H1 (cell line): ENCODE measurements around the gene VASH1. TPM values are rescaled to one million over a fixed set of nuclear protein-coding genes. Genes with fewer than 3 reads are reported as not detected.

Experiments
- CTCF ChIA-PET: fragments of 300-600 bp; sonication (Branson Sonifier 250); formaldehyde crosslinking; loops from one replicate; lab custom pipeline; 2021; ENCODE audit not compliant: partially characterized antibody; lab: Charles Lee
- POLR2A ChIA-PET: fragments of 300-600 bp; sonication (Branson Sonifier 250); formaldehyde crosslinking; loops from one replicate; lab custom pipeline; 2021; ENCODE audit warnings: inconsistent platforms; ENCODE audit not compliant: partially characterized antibody; lab: Charles Lee
- DNase-seq, 2 experiments: peaks; one replicate each; pipeline versions ENCODE4 v3.0.0 to v3.0.0-alpha.2; 2010 to 2022; ENCODE audit warnings: low spot score in 2 of 2, low read depth in 1 of 2, mixed read lengths in 1 of 2
- FAIRE-seq: peaks from 2 replicates; lab custom pipeline; 2011; peaks lifted over from hg19 to GRCh38; lab: Jason Lieb, UNC
- H2AFZ ChIP-seq: 2 replicates; pipeline ENCODE4 v1.8.1; 2012; ENCODE audit warnings: low read length, inconsistent platforms
- H2AK5ac ChIP-seq: 2 replicates; pipeline ENCODE4 v1.6.1; 2013; ENCODE audit warnings: low read depth, low read length
- H2BK120ac ChIP-seq: replicated peaks from 2 replicates; pipeline ENCODE3; 2013; ENCODE audit warnings: low read depth, low read length, inconsistent platforms
- H2BK12ac ChIP-seq: 2 replicates; pipeline ENCODE4 v1.6.1; 2013; ENCODE audit warnings: low read depth, low read length
- H2BK15ac ChIP-seq: 2 replicates; pipeline ENCODE4 v1.6.1; 2013; ENCODE audit warnings: low read length
- H2BK20ac ChIP-seq: 2 replicates; pipeline ENCODE4 v1.6.1; 2013; ENCODE audit warnings: low read length
- H2BK5ac ChIP-seq: 2 replicates; pipeline ENCODE4 v1.6.1; 2013; ENCODE audit warnings: low read depth, low read length
- H3K14ac ChIP-seq: 2 replicates; pipeline ENCODE4 v1.6.1; 2013; ENCODE audit warnings: inconsistent platforms; ENCODE audit not compliant: insufficient read length
- H3K18ac ChIP-seq: 2 replicates; pipeline ENCODE4 v1.6.1; 2013; ENCODE audit warnings: low read length; ENCODE audit errors: extremely low read depth
- H3K23ac ChIP-seq: 2 replicates; pipeline ENCODE4 v1.6.1; 2013; ENCODE audit warnings: inconsistent platforms; ENCODE audit not compliant: insufficient read length
- H3K23me2 ChIP-seq: 2 replicates; pipeline ENCODE4 v1.6.1; 2013; ENCODE audit warnings: low read depth, low read length
- H3K27ac ChIP-seq: 2 replicates; pipeline ENCODE4 v1.6.1; 2011; ENCODE audit warnings: low read depth, low read length, inconsistent platforms
- H3K27me3 ChIP-seq, 4 experiments: replicated peaks in 1 of 4; 1 replicate in 1 of 4; 2 replicates in 3 of 4; pipeline versions ENCODE4 v1.6.1 to v1.8.1; 2011 to 2013; ENCODE audit warnings: low read length in 3 of 4, mild to moderate bottlenecking in 3 of 4, inconsistent platforms in 2 of 4, mixed read lengths in 2 of 4, moderate library complexity in 1 of 4; ENCODE audit not compliant: control insufficient read depth in 3 of 4, insufficient read depth in 3 of 4; ENCODE audit errors: extremely low read depth in 1 of 4
- H3K36me3 ChIP-seq, 4 experiments: 2 replicates each; pipeline versions ENCODE4 v1.6.1 to v1.8.1; 2011 to 2013; ENCODE audit warnings: mild to moderate bottlenecking in 4 of 4, low read length in 3 of 4, moderate library complexity in 2 of 4, control low read depth in 1 of 4, inconsistent platforms in 1 of 4; ENCODE audit not compliant: insufficient read depth in 4 of 4, control insufficient read depth in 2 of 4
- H3K4ac ChIP-seq: replicated peaks from 2 replicates; pipeline ENCODE3; 2013; ENCODE audit warnings: low read length, low read depth, mixed read lengths, inconsistent platforms; ENCODE audit not compliant: insufficient read length
- H3K4me1 ChIP-seq, 4 experiments: replicated peaks in 1 of 4; 1 replicate in 1 of 4; 2 replicates in 3 of 4; pipeline versions ENCODE4 v1.6.1 to v1.8.1; 2011 to 2013; ENCODE audit warnings: low read length in 3 of 4, inconsistent platforms in 2 of 4, mixed read lengths in 1 of 4; ENCODE audit not compliant: insufficient read depth in 4 of 4, control insufficient read depth in 3 of 4
- H3K4me2 ChIP-seq, 2 experiments: 2 replicates each; pipeline versions ENCODE4 v1.6.1 to v1.8.1; 2011 to 2013; ENCODE audit warnings: low read depth in 2 of 2, low read length in 2 of 2, control low read depth in 1 of 2, inconsistent platforms in 1 of 2, mild to moderate bottlenecking in 1 of 2; ENCODE audit not compliant: insufficient read depth in 1 of 2
- H3K4me3 ChIP-seq, 4 experiments: fragments of 200-600, 300-600 bp in 1 of 4; sonication (generic), shearing (Covaris generic), sonication (Bioruptor Twin) in 1 of 4; 2 replicates each; pipeline versions ENCODE4 v1.5.1 to v1.8.1; 2011 to 2016; ENCODE audit warnings: low read length in 4 of 4, low read depth in 3 of 4, control low read depth in 2 of 4, inconsistent platforms in 2 of 4, mild to moderate bottlenecking in 2 of 4, mixed read lengths in 1 of 4, moderate library complexity in 1 of 4; ENCODE audit not compliant: insufficient read depth in 2 of 4; ENCODE audit errors: extremely low read depth in 1 of 4
- H3K56ac ChIP-seq: replicated peaks from 2 replicates; pipeline ENCODE3; 2013; ENCODE audit warnings: low read depth, mild to moderate bottlenecking, mixed read lengths, low read length, inconsistent platforms; ENCODE audit not compliant: insufficient read length
- H3K79me1 ChIP-seq: 2 replicates; pipeline ENCODE4 v1.6.1; 2013; ENCODE audit warnings: low read depth, low read length, control low read depth
- H3K79me2 ChIP-seq, 2 experiments: 2 replicates each; pipeline versions ENCODE4 v1.6.1 to v1.8.1; 2012 to 2013; ENCODE audit warnings: low read length in 2 of 2, mild to moderate bottlenecking in 2 of 2, inconsistent platforms in 1 of 2; ENCODE audit not compliant: insufficient read depth in 2 of 2, control insufficient read depth in 1 of 2
- H3K9ac ChIP-seq, 4 experiments: replicated peaks in 1 of 4; 1 replicate in 1 of 4; 2 replicates in 3 of 4; pipeline versions ENCODE4 v1.6.1 to v1.8.1; 2011 to 2013; ENCODE audit warnings: low read depth in 3 of 4, low read length in 3 of 4, control low read depth in 2 of 4, mild to moderate bottlenecking in 2 of 4, moderate library complexity in 2 of 4, inconsistent platforms in 1 of 4; ENCODE audit errors: extremely low read depth in 1 of 4
- H3K9me3 ChIP-seq, 2 experiments: 2 replicates each; pipeline versions ENCODE4 v1.6.1 to v1.8.1; 2012 to 2013; ENCODE audit warnings: mild to moderate bottlenecking in 2 of 2, moderate library complexity in 2 of 2, control low read depth in 1 of 2, inconsistent platforms in 1 of 2, low read depth in 1 of 2, low read length in 1 of 2, mixed read lengths in 1 of 2; ENCODE audit not compliant: insufficient read depth in 2 of 2
- H4K20me1 ChIP-seq, 2 experiments: replicated peaks in 1 of 2; 2 replicates each; pipeline versions ENCODE3 to v1.8.1; 2011 to 2013; ENCODE audit warnings: inconsistent platforms in 2 of 2, low read length in 2 of 2, mild to moderate bottlenecking in 1 of 2; ENCODE audit not compliant: insufficient read depth in 2 of 2, control insufficient read depth in 1 of 2
- H4K5ac ChIP-seq: 2 replicates; pipeline ENCODE4 v1.6.1; 2013; ENCODE audit warnings: low read length, low read depth, mixed read lengths, inconsistent platforms; ENCODE audit not compliant: insufficient read length
- H4K8ac ChIP-seq: 2 replicates; pipeline ENCODE4 v1.8.0; 2013; ENCODE audit warnings: mild to moderate bottlenecking, moderate library complexity, low read length, inconsistent platforms; ENCODE audit not compliant: insufficient read depth; ENCODE audit errors: extremely low read depth
- H4K91ac ChIP-seq: replicated peaks from 2 replicates; pipeline ENCODE3; 2013; ENCODE audit warnings: low read length, mixed read lengths, inconsistent platforms; ENCODE audit not compliant: insufficient read length
- CBX8 ChIP-seq: fragments of 300-800, 300-1000 bp; sonication (generic); IDR thresholded peaks from 2 replicates; pipeline ENCODE4 v1.7.1; 2016; ENCODE audit warnings: low read depth, low read length, borderline replicate concordance
- ZNF274 ChIP-seq: IDR thresholded peaks from 2 replicates; pipeline ENCODE4 v1.7.0; 2012; ENCODE audit warnings: low read length, borderline replicate concordance; ENCODE audit errors: extremely low read depth
- WGBS, 2 experiments: shearing (Covaris generic) in 1 of 2; methylation state at CpG; one replicate each; pipeline versions ENCODE4 v1.1.6 to v1.1.7; 2013 to 2015; ENCODE audit warnings: low lambda C conversion rate in 2 of 2, mixed read lengths in 2 of 2, inconsistent platforms in 1 of 2, low coverage in 1 of 2, missing lambda C conversion rate in 1 of 2; ENCODE audit not compliant: insufficient replicate concordance in 2 of 2, insufficient coverage in 1 of 2, insufficient read length in 1 of 2; ENCODE audit errors: extremely low coverage in 1 of 2, missing lambda C conversion rate in 1 of 2; 5-methylcytosine and 5-hydroxymethylcytosine counted together
- polyA plus RNA-seq, 7 experiments: library from polyadenylated mRNA; depleted of rRNA in 3 of 7; stranded (reverse) in 5 of 7; unstranded in 2 of 7; fragments of >200 nt in 5 of 7; fragments of 200-250 nt in 2 of 7; gene quantifications; 1 replicate in 5 of 7; 2 replicates in 1 of 7; 4 replicates in 1 of 7; pipeline versions ENCODE4 v1.2.1 to v1.2.3, GENCODE V29; 2011 to 2013; ENCODE audit warnings: missing spikeins in 2 of 7, mixed read lengths in 2 of 7
- total RNA-seq: library from RNA; stranded (reverse); fragmentation: NEBNext Ultra II Directional; extraction: Animal tissue kit (Norgen Biotek cat#: 25700); gene quantifications from 2 replicates; pipeline ENCODE4 v1.2.1, GENCODE V29; 2021

The VASH1 gene
- total and polyA plus RNA-seq, 2 of the 8 experiments (the other 6 are each of a cell fraction or from before 2014, with no cell fraction given): 3.1 to 6.4 TPM

DNA sequence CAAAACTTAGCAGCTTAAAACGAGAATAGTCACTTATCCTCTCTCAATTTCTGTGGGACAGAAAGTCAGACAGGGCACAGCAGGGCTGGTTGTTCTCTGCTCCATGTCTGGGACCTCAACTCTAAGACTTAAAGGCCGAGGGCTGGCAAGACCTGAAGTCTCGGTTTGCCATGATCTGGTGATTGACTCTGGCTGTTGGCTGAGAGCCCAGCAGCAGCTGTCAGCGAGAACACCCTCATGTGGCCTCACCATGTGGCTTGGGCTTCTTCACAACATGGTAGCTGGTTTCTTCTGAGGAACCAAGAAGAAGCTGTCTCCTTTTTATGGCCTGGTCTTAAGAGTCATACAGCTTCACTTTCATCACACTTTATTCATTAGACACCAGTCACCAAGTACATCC lies 1.7 kb upstream of the VASH1 start:
- Histone ChIP-seq H2BK20ac (no peak overlapping the region), H3K79me1 (no peaks in the 10 kb centered on the region), H3K18ac (no peak overlapping the region), H3K4me1 (peaks cover 0 to 13% (median 2%) of the 10 kb centered on the region in 4 experiments; a peak in 5 of 7 replicates), H4K91ac (no peak overlapping the region), H3K4me2 (no peak overlapping the region), H4K8ac (no peak overlapping the region), H3K27me3 (peaks cover 24 to 52% (median 41%) of the 10 kb centered on the region in 4 experiments), H4K20me1 (no peaks in the 10 kb centered on the region), H3K36me3 (no peaks in the 10 kb centered on the region), H3K23ac (no peak overlapping the region), H3K14ac (no peak overlapping the region), H2BK12ac (no peak overlapping the region), H2BK5ac (no peak overlapping the region), H3K56ac (no peak overlapping the region), H3K9ac (no peak overlapping the region), H3K27ac (no peak overlapping the region), H3K4me3 (no peak overlapping the region), H2AFZ (no peak overlapping the region), H3K9me3 (no peaks in the 10 kb centered on the region), H3K23me2 (peaks cover 16% of the 10 kb centered on the region), H2AK5ac (no peak overlapping the region), H3K79me2 (no peaks in the 10 kb centered on the region), H2BK120ac (no peak overlapping the region), H3K4ac (no peak overlapping the region), H4K5ac (no peak overlapping the region), H2BK15ac (no peak overlapping the region)
- DNase-seq (no peak), FAIRE-seq (no peak)
- 87% methylated on average over 4 of the region's 4 CpGs; no CpG with 5 or more reads in 1 of the 2 experiments for WGBS, 2 experiments
- POLR2A ChIA-PET: interaction anchor here (1.4 to 2.4 kb wide), 2 partner anchors 13 to 36 kb away, joined by 4 to 8 read pairs; no protein-coding TSS in a partner anchor
- TF ChIP-seq CBX8 (no peak), ZNF274 (no peak)
- CTCF ChIA-PET: interaction anchor here (1.0 to 10.1 kb wide), 4 partner anchors 11 to 50 kb away, joined by 3 to 70 read pairs (median 26); no protein-coding TSS in a partner anchor
